ENCODE data around the gene PLXNA4. TPM values are rescaled to one million over a fixed set of nuclear protein-coding genes. Genes with fewer than 3 reads are reported as not detected.

The PLXNA4 gene
- total and polyA plus RNA-seq, 3 donors from 2014 or later, result 3.4 to 5.5 (median 3.8) TPM

GRCh38 chr7:132518102-132518838 lies 58.0 kb downstream of the PLXNA4 start:
- H3K27me3 ChIP-seq, result no peaks in the 10 kb centered on the region
- no peak for DNase-seq
- H3K27ac ChIP-seq, result no peak overlapping the region
- peaks cover 16% of the 10 kb centered on the region for H3K4me1 ChIP-seq
- WGBS, 2 donors, result 71 to 78% methylated on average over 11 of the region's 11 CpGs
- H3K4me3 ChIP-seq, result no peak overlapping the region
- intact Hi-C loops (cut with DNase I; ENCODE audit: low total_unique reads), result no loop called here
- no peaks in the 10 kb centered on the region for H3K9me3 ChIP-seq
- no peaks in the 10 kb centered on the region for H3K36me3 ChIP-seq (ENCODE audit: low read depth, missing control alignments)
- TF ChIP-seq CTCF (IDR thresholded peaks at IDR 0.05) (peak in 2 of 3 experiments; percentile 33 to 39), POLR2A (IDR thresholded peaks at IDR 0.05) (no peak)

GRCh38 chr7:132516042-132516840 lies 60.0 kb downstream of the PLXNA4 start:
- peaks cover 16% of the 10 kb centered on the region for H3K4me1 ChIP-seq
- no peak overlapping the region for H3K4me3 ChIP-seq
- WGBS, 2 donors, result 80 to 83% methylated on average over 5 of the region's 5 CpGs
- TF ChIP-seq POLR2A (IDR thresholded peaks at IDR 0.05), result no peak
- TF ChIP-seq CTCF (IDR thresholded peaks at IDR 0.05), result no peak
- H3K27ac ChIP-seq, result no peak overlapping the region
- H3K36me3 ChIP-seq (ENCODE audit: low read depth, missing control alignments), result no peaks in the 10 kb centered on the region
- H3K9me3 ChIP-seq, result no peaks in the 10 kb centered on the region
- intact Hi-C loops (cut with DNase I; ENCODE audit: low total_unique reads), result no loop called here
- no peaks in the 10 kb centered on the region for H3K27me3 ChIP-seq
- DNase-seq, result no peak

GRCh38 chr7:132515181-132515580 lies 61.1 kb downstream of the PLXNA4 start:
- no peak for DNase-seq
- Histone ChIP-seq H3K27me3 (no peaks in the 10 kb centered on the region), H3K9me3 (no peaks in the 10 kb centered on the region), H3K27ac (no peak overlapping the region), H3K4me1 (peaks cover 16% of the 10 kb centered on the region), H3K36me3 (ENCODE audit: low read depth, missing control alignments) (no peaks in the 10 kb centered on the region), H3K4me3 (no peak overlapping the region)
- TF ChIP-seq POLR2A (IDR thresholded peaks at IDR 0.05) (no peak), CTCF (IDR thresholded peaks at IDR 0.05) (no peak)
- 90 to 92% methylated on average over 5 of the region's 5 CpGs for WGBS, 2 donors
- intact Hi-C loops (cut with DNase I; ENCODE audit: low total_unique reads), result no loop called here

- H3K27me3 ChIP-seq, result no peaks in the 10 kb centered on the region
- peaks cover 10% of the 10 kb centered on the region for H3K4me1 ChIP-seq
- WGBS, 2 donors, result 93 to 100% methylated on average over 1 of the region's 1 CpG
- H3K27ac ChIP-seq, result no peak overlapping the region
- H3K9me3 ChIP-seq, result no peaks in the 10 kb centered on the region
- intact Hi-C loops (cut with DNase I; ENCODE audit: low total_unique reads), result no loop called here
- TF ChIP-seq POLR2A (IDR thresholded peaks at IDR 0.05) (no peak), CTCF (IDR thresholded peaks at IDR 0.05) (no peak)
- no peaks in the 10 kb centered on the region for H3K36me3 ChIP-seq (ENCODE audit: low read depth, missing control alignments)
- H3K4me3 ChIP-seq, result no peak overlapping the region
- no peak for DNase-seq
These were observed 61.8 kb downstream of the PLXNA4 start for GRCh38 chr7:132514430-132514829.
